ENCODE data around the gene NOXA1. TPM values are rescaled to one million over a fixed set of nuclear protein-coding genes. Genes with fewer than 3 reads are reported as not detected.

Gene NOXA1
- total and polyA plus RNA-seq, 8 donors: 6.6 to 45.5 (median 12.6) TPM

DNA sequence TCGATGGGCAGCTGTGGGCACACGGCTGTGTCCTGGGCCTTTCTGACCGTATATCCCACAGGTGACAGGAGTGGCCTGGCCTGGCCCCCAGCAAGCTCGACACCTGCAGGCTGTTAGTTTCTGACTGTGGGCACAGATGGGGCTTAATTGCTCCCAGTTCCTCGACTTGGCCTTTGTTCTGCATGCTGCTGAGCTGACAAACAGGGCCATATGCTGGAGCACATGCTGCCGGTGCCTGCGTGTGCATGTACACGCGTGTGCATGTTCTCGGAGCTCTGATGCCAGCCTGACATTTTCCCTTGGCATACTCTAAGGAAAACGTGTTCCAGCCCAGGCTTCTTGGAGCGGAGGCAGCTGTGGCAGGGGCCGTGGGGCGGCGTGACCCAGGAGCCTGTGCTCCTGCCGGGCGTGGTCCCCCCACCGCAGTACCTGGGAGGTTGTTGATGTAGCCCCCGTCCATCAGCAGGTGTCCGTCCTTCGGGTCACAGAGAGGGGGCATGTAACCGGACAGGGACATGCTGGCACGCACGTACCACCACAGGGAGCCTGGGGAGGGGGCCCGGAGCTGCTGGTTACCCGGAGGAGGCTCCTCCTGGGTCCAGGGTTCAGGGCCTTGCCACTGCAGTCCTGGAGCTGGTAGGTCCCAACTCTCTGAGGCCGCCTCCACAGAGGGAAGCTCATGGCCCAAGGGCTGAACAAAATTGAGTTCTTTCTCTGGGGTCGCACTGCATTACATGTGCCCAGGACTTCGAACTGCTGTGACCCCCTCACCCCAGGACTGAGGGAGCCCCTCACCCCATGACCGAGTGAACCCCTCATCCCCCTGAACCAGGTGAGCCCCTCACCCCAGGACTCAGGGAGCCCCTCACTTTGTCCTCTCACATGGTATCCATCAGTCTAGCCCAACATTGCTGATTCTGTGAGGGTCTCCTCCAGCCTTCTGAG is 40.1 kb downstream of the NOXA1 start:
- H3K4me3 ChIP-seq: no peak overlapping the region
- TF ChIP-seq, protein P1, sequence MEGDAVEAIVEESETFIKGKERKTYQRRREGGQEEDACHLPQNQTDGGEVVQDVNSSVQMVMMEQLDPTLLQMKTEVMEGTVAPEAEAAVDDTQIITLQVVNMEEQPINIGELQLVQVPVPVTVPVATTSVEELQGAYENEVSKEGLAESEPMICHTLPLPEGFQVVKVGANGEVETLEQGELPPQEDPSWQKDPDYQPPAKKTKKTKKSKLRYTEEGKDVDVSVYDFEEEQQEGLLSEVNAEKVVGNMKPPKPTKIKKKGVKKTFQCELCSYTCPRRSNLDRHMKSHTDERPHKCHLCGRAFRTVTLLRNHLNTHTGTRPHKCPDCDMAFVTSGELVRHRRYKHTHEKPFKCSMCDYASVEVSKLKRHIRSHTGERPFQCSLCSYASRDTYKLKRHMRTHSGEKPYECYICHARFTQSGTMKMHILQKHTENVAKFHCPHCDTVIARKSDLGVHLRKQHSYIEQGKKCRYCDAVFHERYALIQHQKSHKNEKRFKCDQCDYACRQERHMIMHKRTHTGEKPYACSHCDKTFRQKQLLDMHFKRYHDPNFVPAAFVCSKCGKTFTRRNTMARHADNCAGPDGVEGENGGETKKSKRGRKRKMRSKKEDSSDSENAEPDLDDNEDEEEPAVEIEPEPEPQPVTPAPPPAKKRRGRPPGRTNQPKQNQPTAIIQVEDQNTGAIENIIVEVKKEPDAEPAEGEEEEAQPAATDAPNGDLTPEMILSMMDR (IDR thresholded peaks at IDR 0.05): no peak
- 91 to 95% methylated on average over 26 to 30 of the region's 30 CpGs for WGBS, 2 donors
- intact Hi-C loops (cut with DNase I): no loop called here
- H3K27ac ChIP-seq: no peak overlapping the region
- peaks cover 0 to 5% (median 3%) of the 10 kb centered on the region in 3 donors for H3K4me1 ChIP-seq
- DNase-seq (peak in 3 of 6 donors; percentile 31 to 73 (median 48)), FAIRE-seq (no peak), ATAC-seq (no peak)
- no peaks in the 10 kb centered on the region for H3K27me3 ChIP-seq
- H3K36me3 ChIP-seq: no peaks in the 10 kb centered on the region
- H3K9me3 ChIP-seq: no peaks in the 10 kb centered on the region

DNA sequence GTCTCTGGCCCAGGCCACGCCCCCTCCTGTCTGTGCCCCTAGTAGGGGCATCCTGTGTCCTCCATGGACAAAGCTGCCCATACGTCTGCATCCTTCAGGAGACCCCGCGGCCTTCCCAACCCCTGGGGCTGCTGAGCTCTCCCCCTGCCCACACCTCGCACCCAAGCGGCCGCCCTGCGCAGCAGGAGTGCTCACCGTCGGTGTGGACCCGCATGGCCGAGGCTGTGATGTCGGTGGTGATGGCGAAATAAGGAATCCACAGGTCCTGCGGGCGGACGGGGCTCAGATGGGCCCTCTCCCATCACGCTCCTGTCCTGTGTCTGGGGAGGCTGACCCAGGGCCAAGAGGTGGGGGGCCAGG is 40.7 kb downstream of the NOXA1 start:
- Histone ChIP-seq H3K4me1 (peaks cover 0 to 3% (median 3%) of the 10 kb centered on the region in 3 donors), H3K4me3 (no peak overlapping the region), H3K27ac (no peak overlapping the region), H3K36me3 (no peaks in the 10 kb centered on the region), H3K27me3 (no peaks in the 10 kb centered on the region), H3K9me3 (no peaks in the 10 kb centered on the region)
- FAIRE-seq (no peak), DNase-seq (peak in 4 of 6 donors; percentile 18 to 72 (median 45)), ATAC-seq (no peak)
- TF ChIP-seq, protein P1 (IDR thresholded peaks at IDR 0.05): no peak
- WGBS, 2 donors: 93 to 95% methylated on average over 18 of the region's 18 CpGs
- intact Hi-C loops (cut with DNase I): no loop called here

DNA sequence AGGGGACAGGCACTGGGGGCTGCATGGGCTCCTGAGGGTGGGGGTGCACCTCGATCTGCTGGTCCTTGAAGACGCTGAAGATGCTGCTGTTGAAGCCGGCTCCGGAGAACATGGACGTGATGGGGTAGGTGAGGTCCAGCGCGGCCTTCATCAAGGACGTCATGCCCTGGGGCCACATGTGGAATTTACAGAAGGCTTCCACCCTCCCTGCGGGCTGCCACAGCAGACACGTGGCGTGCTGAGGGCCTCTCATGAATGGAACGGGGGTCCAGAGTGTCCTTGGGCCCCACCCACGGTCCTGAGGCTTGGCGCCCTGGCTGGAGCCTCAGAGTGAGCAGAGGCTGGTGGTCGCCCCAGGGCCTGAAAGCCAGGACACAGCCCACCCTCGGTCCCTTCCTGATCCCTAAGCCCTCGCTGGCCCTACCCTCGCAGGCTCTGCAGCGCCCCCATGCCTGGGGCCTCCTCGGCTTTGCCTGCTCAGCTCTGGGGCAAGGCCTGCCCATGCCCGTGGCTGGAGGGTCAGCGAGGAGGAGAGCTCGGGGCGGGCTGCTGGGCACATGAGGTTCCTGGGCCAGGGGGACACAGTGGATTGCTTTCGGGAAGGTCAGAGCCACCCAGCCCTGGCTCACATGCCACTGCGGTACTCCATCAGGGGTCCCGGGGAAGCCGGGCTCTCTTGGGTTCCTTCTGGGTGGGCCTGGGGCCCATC is 41.3 kb downstream of the NOXA1 start:
- H3K4me1 ChIP-seq: peaks cover 0 to 3% (median 2%) of the 10 kb centered on the region in 3 donors
- FAIRE-seq: no peak
- no peak for ATAC-seq
- WGBS, 2 donors: 93 to 97% methylated on average over 26 to 28 of the region's 28 CpGs
- H3K9me3 ChIP-seq: no peaks in the 10 kb centered on the region
- H3K27me3 ChIP-seq: no peaks in the 10 kb centered on the region
- intact Hi-C loops (cut with DNase I): no loop called here
- TF ChIP-seq, protein P1 (IDR thresholded peaks at IDR 0.05): no peak
- H3K4me3 ChIP-seq: no peak overlapping the region
- DNase-seq: peak in 3 of 6 donors; percentile 30 to 77 (median 54)
- no peak overlapping the region for H3K27ac ChIP-seq
- no peaks in the 10 kb centered on the region for H3K36me3 ChIP-seq

DNA sequence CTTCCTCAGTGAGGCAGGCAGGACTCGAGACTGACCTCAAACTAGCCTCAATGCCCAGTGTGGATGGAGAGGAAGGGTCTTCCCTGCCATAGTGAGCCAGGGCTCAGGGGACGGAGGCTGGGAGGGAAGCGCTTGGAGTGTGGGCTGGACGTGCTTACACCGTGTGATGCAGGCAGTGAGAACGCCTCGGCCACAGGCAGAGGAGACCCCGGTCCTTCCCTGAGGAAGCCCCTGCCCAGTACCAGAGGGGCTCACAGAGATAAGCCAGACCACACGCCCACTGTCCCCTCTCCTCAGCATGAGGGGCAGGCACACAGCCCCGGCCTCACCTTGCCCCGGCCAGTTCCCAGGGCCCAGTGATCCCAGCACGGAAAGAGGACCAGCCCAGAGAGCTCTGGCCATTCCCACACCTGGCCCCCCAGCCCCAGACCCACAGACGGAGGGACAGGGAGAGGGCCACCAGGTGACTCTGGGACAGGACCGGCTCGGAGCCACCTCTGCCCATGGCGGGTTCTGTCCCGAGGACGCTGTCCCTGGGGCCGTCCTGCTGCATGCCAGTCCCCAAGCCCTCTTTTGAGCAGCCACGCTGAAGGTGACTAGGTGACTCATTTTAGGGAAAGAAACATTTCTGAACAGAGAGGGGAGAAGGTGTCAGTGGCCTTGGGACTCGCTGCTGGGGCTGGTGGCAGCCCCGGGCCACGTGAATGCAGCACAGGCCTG is 42.0 kb downstream of the NOXA1 start:
- TF ChIP-seq, protein P1 (IDR thresholded peaks at IDR 0.05): no peak
- no peak overlapping the region for H3K27ac ChIP-seq
- no peaks in the 10 kb centered on the region for H3K36me3 ChIP-seq
- H3K4me3 ChIP-seq: no peak overlapping the region
- H3K4me1 ChIP-seq: no peaks in the 10 kb centered on the region
- no peaks in the 10 kb centered on the region for H3K27me3 ChIP-seq
- intact Hi-C loops (cut with DNase I): no loop called here
- WGBS, 2 donors: 90% methylated on average over 23 of the region's 23 CpGs
- ATAC-seq (no peak), DNase-seq (peak in 4 of 6 donors; percentile 15 to 71 (median 38)), FAIRE-seq (no peak)
- H3K9me3 ChIP-seq: no peaks in the 10 kb centered on the region

Data from pancreas (tissue), 10 donors.